Activated CD8-positive, alpha-beta T cell treated with anti-CD3 and anti-CD28 coated beads for 36 hours (primary cell): ENCODE measurements around the gene PNMA8A. TPM values are rescaled to one million over a fixed set of nuclear protein-coding genes. Genes with fewer than 3 reads are reported as not detected.

Experiments
- ATAC-seq: fragments of 200-7000 bp; cut with Tn5 transposase; one replicate; pipeline ENCODE4 v1.10.0; 2021; ENCODE audit warnings: mild to moderate bottlenecking, moderate library complexity
- CTCF ChIA-PET: fragments of 350-600 bp; sonication (Branson Sonifier 250); formaldehyde crosslinking; loops from one replicate; lab custom pipeline; 2021; ENCODE audit warnings: antibody characterized with exemption; lab: Charles Lee
- POLR2A ChIA-PET: fragments of 350-600 bp; sonication (Branson Sonifier 250); formaldehyde crosslinking; loops from one replicate; lab custom pipeline; 2021; ENCODE audit warnings: antibody characterized with exemption; lab: Charles Lee
- DNase-seq: peaks from one replicate; pipeline ENCODE4 v3.0.0-alpha.2; 2020
- H3K27ac Mint-ChIP-seq: one replicate; pipeline ENCODE4 v1.8.0; 2021; ENCODE audit warnings: mild to moderate bottlenecking, mixed read lengths
- H3K27me3 Mint-ChIP-seq: one replicate; pipeline ENCODE4 v1.8.0; 2021; ENCODE audit warnings: mixed read lengths
- H3K36me3 Mint-ChIP-seq: one replicate; pipeline ENCODE4 v1.8.0; 2021; ENCODE audit warnings: low read depth, mixed read lengths
- H3K4me1 Mint-ChIP-seq: one replicate; pipeline ENCODE4 v1.8.0; 2021; ENCODE audit warnings: low read depth, mixed read lengths
- H3K4me3 Mint-ChIP-seq: one replicate; pipeline ENCODE4 v1.8.0; 2021; ENCODE audit warnings: mild to moderate bottlenecking, moderate library complexity, mixed read lengths
- H3K9me3 Mint-ChIP-seq: one replicate; pipeline ENCODE4 v1.8.0; 2021; ENCODE audit warnings: mixed read lengths
- intact Hi-C: fragments of 100-400 bp; cut with micrococcal nuclease; formaldehyde crosslinking; loops from one replicate; pipeline ENCODE4 v1.10.0; 2022
- total RNA-seq, 2 experiments: library from RNA; stranded (reverse); gene quantifications; one replicate each; pipeline ENCODE4 v1.2.3, GENCODE V29; 2021
- TF ChIP-seq, protein P1 (sequence below): fragments of 200-600 bp; IDR thresholded peaks from one replicate; pipeline ENCODE4 v1.8.0; 2022; ENCODE audit warnings: antibody characterized with exemption, mild to moderate bottlenecking

The PNMA8A gene
- total RNA-seq, 2 experiments from 2014 or later = not detected

DNA sequence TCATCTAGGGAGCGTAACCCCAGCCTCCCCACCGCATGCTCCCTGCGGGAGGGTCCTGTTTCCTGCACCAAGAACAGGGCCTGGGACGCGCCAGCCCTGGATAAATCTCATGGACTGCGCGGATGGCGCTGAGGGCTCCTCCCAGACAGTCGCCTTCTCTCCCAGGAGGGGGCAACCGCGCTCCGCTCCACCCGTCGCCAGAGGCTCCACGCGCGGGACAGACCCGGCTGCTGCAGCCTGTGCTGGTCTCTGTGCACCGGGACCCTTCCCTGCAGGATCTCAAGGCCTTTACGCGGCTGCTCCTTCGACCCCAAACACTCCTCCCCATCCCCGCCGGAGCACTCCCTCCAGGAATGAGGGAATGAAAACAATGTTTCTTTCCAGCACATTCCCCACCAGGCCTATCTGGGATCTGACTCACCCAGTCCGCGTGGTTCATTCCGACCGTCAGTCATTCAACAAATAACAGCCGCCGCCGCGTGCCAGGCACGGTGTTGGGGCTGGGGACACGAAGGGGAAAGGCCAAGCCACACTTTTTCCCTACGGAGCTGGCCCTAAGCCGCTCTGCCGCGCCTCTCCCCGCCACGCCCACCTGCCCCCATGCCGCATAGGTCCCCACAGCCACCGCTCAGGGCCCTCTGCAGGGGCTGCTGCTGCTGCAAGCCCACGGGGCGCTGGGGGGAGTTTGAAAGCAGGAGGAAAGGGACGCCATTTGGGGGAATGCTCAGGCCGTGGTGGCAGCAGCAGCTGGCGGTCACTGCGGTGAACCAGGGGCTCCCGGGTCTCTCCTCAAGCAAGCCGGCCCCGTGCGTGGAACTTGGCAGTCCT, 18.3 kb upstream of the PNMA8A start:
- H3K9me3 Mint-ChIP-seq = no peaks in the 10 kb centered on the region
- TF ChIP-seq, protein P1, sequence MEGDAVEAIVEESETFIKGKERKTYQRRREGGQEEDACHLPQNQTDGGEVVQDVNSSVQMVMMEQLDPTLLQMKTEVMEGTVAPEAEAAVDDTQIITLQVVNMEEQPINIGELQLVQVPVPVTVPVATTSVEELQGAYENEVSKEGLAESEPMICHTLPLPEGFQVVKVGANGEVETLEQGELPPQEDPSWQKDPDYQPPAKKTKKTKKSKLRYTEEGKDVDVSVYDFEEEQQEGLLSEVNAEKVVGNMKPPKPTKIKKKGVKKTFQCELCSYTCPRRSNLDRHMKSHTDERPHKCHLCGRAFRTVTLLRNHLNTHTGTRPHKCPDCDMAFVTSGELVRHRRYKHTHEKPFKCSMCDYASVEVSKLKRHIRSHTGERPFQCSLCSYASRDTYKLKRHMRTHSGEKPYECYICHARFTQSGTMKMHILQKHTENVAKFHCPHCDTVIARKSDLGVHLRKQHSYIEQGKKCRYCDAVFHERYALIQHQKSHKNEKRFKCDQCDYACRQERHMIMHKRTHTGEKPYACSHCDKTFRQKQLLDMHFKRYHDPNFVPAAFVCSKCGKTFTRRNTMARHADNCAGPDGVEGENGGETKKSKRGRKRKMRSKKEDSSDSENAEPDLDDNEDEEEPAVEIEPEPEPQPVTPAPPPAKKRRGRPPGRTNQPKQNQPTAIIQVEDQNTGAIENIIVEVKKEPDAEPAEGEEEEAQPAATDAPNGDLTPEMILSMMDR = no peak
- no peak overlapping the region for H3K27ac Mint-ChIP-seq
- no peaks in the 10 kb centered on the region for H3K36me3 Mint-ChIP-seq
- ATAC-seq = peak; percentile 34
- peaks cover 18% of the 10 kb centered on the region for H3K4me1 Mint-ChIP-seq
- no peak for DNase-seq
- ChIA-PET POLR2A (no interaction called here), CTCF (interaction anchor here (0.6 to 2.9 kb wide), 12 partner anchors 23 to 95 kb away, joined by 3 to 38 read pairs (median 6); no protein-coding TSS in a partner anchor)
- intact Hi-C loops = loop anchor here (2.0 kb wide), 1 partner anchor 87 kb away; no protein-coding TSS in a partner anchor
- H3K4me3 Mint-ChIP-seq = no peak overlapping the region
- H3K27me3 Mint-ChIP-seq = peaks cover 71% of the 10 kb centered on the region

DNA sequence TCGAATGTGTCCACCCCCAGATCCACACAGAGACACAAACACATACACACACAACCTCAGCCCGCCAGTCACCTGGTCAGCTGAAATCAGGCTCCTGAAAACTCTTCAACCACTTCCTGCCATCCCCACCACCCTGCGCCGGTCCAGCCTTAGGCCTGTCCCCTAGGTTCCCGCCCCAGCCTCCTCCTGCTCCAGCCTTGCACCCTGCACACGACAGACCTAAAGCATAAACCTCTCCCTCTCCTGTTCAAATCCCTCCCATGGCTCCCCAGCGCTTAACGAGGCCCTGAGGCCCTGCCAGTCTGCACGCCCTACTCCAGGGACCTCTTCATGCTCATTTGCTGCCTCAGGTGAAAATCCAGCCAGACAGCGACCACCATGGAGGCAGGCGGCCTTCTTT, 17.2 kb upstream of the PNMA8A start:
- H3K9me3 Mint-ChIP-seq = no peaks in the 10 kb centered on the region
- DNase-seq (no peak), ATAC-seq (no peak)
- TF ChIP-seq, protein P1 = no peak
- peaks cover 66% of the 10 kb centered on the region for H3K27me3 Mint-ChIP-seq
- CTCF ChIA-PET = interaction anchor here (1.0 to 2.9 kb wide), 12 partner anchors 20 to 207 kb away, joined by 3 to 38 read pairs (median 7); no protein-coding TSS in a partner anchor
- peaks cover 10% of the 10 kb centered on the region for H3K4me1 Mint-ChIP-seq
- H3K36me3 Mint-ChIP-seq = no peaks in the 10 kb centered on the region
- no peak overlapping the region for H3K27ac Mint-ChIP-seq
- POLR2A ChIA-PET = no interaction called here
- no peak overlapping the region for H3K4me3 Mint-ChIP-seq
- intact Hi-C loops = loop anchor here (2.0 kb wide), 1 partner anchor 86 kb away; no protein-coding TSS in a partner anchor

DNA sequence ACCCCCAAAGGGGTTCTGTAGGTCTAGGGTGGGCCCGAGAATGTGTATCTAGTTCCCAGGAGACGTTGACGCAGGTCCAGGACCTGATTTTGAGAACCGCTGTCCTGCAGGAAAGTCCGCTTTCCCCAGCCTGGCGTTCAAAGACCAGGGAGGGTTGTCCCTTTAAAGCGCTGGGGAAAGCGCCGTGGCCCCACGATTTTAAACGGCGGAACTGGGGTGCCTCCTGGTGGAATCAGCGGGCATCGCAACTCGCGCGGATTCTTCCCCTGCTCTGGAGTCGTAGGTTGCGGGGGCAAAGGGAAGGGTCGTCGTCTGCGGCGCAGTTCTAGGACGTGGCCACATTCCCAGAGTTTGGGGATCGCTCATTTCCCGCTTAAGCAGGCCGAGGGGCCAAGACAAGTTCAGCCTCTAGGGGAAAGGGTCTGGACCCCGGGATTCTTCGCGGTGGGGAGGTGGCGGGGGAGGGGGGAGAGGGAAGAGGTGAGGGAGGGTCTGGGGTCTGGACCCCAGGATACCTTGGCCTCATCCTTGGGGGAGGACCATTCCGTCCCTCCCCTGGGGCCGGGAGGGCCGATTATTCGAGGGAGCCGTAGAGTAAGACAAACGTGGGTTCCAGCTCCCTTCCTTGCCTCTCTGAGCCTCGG, 16.6 kb upstream of the PNMA8A start:
- Mint-ChIP-seq H3K27me3 (peaks cover 67% of the 10 kb centered on the region), H3K36me3 (no peaks in the 10 kb centered on the region), H3K27ac (no peak overlapping the region), H3K9me3 (no peaks in the 10 kb centered on the region), H3K4me3 (no peak overlapping the region), H3K4me1 (peaks cover 10% of the 10 kb centered on the region)
- ChIA-PET CTCF (interaction anchor here (1.0 to 2.9 kb wide), 17 partner anchors 21 to 208 kb away, joined by 3 to 38 read pairs (median 6); no protein-coding TSS in a partner anchor), POLR2A (interaction anchor here (0.8 kb wide), 1 partner anchor 23 kb away, joined by 3 read pairs; no protein-coding TSS in a partner anchor)
- peak; percentile 83 for DNase-seq
- intact Hi-C loops = loop anchor here (2.0 kb wide), 1 partner anchor 85 kb away; no protein-coding TSS in a partner anchor
- TF ChIP-seq, protein P1 = peak; percentile 87
- peak; percentile 80 for ATAC-seq

DNA sequence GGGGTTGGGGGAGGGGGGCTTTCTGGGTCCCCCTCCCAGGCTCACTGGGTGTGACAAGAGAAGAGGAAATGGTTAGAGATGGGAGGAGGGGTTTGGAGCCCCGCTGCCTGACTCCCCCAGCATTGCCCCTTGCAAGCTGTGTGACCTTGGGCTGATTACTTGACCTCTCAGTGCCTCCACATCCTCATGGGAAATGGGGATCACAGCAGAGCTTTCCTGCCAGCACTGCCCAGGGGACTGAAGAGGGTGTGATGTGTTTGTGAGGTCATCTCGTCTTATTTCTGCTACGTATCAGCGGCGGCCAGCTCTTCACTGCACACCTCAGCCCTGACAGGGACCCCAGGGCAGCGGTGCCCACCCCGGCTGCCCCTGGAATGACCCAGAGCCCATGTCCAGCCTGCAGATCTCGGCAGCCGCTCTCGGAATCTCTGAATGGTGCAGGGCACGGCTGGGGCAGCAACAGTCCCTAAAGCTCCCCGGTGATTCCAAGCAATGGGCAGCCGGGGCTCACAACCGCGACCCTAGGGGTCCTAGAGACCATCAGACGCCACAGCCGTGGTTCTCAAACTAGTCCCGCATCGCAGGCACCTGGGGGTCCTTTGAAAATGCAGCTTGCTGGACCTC, 15.9 kb upstream of the PNMA8A start:
- Mint-ChIP-seq H3K9me3 (no peaks in the 10 kb centered on the region), H3K27me3 (peaks cover 71% of the 10 kb centered on the region), H3K36me3 (no peaks in the 10 kb centered on the region), H3K4me3 (no peak overlapping the region), H3K4me1 (peaks cover 10% of the 10 kb centered on the region), H3K27ac (no peak overlapping the region)
- intact Hi-C loops = no loop called here
- CTCF ChIA-PET = interaction anchor here (1.0 to 2.9 kb wide), 12 partner anchors 21 to 207 kb away, joined by 3 to 38 read pairs (median 7); no protein-coding TSS in a partner anchor
- POLR2A ChIA-PET = interaction anchor here (0.7 to 0.8 kb wide), 2 partner anchors 22 to 92 kb away, joined by 3 read pairs; no protein-coding TSS in a partner anchor
- ATAC-seq = no peak
- TF ChIP-seq, protein P1 = no peak
- DNase-seq = no peak
